Measurements from ENCODE around the gene CCNK.

DNA sequence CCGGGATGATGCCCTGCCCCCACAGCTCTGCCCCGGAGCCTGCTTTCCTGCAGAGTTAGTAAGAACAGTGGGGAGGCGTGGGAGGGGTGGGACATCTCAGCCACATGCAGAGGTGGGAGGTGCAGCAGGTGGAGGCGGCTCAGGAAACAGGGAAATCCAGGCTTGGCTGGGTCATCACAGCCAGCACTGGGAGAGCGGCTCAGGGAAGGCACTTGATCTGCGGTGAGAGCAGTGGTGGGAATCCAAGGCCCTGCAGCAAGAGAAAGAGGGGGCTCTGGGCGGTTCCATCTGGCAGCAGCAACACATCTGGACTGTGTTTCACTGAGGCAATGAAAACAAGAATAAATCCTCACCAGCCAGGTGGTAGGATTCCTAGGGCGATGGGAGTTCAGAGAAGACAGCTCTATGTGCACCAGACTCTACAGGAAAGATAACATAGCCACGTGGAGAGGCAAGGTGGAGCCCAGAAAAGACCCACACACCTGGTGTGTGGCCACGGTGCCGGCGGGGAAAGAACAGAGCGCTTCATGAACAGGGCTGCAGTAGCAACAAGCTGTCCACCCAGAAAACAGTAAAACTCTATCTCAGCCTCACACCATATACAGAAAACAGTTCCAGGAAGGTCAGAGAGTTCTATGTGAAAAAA is 65.1 kb downstream of the CCNK start:
- TF ChIP-seq, protein P1, sequence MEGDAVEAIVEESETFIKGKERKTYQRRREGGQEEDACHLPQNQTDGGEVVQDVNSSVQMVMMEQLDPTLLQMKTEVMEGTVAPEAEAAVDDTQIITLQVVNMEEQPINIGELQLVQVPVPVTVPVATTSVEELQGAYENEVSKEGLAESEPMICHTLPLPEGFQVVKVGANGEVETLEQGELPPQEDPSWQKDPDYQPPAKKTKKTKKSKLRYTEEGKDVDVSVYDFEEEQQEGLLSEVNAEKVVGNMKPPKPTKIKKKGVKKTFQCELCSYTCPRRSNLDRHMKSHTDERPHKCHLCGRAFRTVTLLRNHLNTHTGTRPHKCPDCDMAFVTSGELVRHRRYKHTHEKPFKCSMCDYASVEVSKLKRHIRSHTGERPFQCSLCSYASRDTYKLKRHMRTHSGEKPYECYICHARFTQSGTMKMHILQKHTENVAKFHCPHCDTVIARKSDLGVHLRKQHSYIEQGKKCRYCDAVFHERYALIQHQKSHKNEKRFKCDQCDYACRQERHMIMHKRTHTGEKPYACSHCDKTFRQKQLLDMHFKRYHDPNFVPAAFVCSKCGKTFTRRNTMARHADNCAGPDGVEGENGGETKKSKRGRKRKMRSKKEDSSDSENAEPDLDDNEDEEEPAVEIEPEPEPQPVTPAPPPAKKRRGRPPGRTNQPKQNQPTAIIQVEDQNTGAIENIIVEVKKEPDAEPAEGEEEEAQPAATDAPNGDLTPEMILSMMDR (IDR thresholded peaks at IDR 0.05; ENCODE audit: low read length): no peak
- TF ChIP-seq EZH2 (IDR thresholded peaks at IDR 0.05; ENCODE audit: borderline replicate concordance, low read length): no peak
